PC-9 (cell line): ENCODE results near the gene ITGB5.

Source experiments
- EZH2 ChIP-seq: fragments of 200-600 bp; sonication (generic); IDR thresholded peaks from 2 replicates; pipeline ENCODE4 v1.8.0; 2017; ENCODE audit warnings: antibody characterized with exemption, low read depth
- TF ChIP-seq, protein P1 (sequence below): fragments of 200-600 bp; sonication (generic); conservative IDR thresholded peaks from 2 replicates; pipeline ENCODE4 v1.6.1; 2017; ENCODE audit warnings: mixed run types, antibody characterized with exemption, mild to moderate bottlenecking, moderate library complexity

DNA sequence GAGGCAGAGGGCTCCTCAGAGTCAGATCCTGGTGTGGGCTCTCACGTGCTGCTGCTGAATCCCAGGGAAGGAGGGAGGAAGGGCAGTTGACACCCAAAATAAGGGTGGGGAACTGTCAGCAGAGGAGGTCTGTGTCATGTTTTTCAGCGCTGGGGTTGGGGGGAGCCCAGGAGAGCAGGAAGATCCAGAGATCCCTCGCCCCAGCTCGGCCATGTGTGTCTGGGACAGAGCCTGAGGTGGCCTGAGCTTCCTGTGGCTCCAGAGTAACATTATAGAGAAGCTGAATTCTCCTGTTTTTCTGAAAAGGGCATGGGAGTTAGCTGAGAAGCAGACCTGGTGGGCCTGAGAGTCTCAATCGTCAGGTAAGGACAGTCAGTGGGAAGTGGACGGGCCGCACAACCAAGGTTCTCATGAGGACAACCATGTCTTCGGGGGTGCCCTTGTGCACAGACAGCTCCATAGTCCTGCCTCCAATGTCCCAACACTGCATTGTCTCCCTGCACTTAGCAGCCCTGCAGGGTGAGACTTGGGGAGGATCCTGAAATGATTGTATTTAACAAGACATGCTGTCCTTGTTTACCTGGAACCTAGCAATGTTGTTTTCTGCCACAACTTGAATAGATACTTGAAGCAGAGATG lies 138.5 kb downstream of the ITGB5 start:
- TF ChIP-seq, protein P1, sequence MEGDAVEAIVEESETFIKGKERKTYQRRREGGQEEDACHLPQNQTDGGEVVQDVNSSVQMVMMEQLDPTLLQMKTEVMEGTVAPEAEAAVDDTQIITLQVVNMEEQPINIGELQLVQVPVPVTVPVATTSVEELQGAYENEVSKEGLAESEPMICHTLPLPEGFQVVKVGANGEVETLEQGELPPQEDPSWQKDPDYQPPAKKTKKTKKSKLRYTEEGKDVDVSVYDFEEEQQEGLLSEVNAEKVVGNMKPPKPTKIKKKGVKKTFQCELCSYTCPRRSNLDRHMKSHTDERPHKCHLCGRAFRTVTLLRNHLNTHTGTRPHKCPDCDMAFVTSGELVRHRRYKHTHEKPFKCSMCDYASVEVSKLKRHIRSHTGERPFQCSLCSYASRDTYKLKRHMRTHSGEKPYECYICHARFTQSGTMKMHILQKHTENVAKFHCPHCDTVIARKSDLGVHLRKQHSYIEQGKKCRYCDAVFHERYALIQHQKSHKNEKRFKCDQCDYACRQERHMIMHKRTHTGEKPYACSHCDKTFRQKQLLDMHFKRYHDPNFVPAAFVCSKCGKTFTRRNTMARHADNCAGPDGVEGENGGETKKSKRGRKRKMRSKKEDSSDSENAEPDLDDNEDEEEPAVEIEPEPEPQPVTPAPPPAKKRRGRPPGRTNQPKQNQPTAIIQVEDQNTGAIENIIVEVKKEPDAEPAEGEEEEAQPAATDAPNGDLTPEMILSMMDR = no peak
- TF ChIP-seq EZH2 = no peak
